Stimulated activated CD8-positive, alpha-beta memory T cell treated with anti-CD3 and anti-CD28 coated beads, Interleukin-7, amount 100 ng/mL, for 1 hour (primary cell): Measurements from ENCODE around the gene KRT35.

ENCODE experiments used
- DNase-seq, 2 donors: peaks; one replicate each; pipeline ENCODE4 v3.0.0-alpha.2; 2020; ENCODE audit warnings: low read depth in 2 of 2

KRT35 gene

GRCh38 chr17:41486809-41487530 lies 6.0 kb upstream of the KRT35 start:
- no peak for DNase-seq

DNA sequence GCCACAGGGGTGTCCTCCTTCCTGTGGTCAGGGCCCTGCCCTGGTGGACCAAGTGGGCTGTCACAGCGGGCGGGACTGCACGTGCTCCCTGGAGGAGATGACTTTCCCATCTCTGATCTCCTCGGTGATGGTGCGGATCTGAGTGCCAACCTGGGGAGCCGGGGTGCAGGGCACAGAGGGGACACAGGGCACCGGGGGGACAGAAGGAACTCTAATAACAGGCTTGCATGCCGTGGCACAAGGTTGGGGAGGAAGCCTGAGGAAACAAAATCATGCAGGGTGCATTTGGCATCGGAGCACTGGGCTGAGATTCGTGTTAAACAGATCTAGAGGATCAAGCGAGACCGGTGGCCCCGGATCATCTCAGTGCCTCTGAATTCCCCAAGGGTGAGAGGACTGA lies 5.4 kb upstream of the KRT35 start:
- no peak for DNase-seq

DNA sequence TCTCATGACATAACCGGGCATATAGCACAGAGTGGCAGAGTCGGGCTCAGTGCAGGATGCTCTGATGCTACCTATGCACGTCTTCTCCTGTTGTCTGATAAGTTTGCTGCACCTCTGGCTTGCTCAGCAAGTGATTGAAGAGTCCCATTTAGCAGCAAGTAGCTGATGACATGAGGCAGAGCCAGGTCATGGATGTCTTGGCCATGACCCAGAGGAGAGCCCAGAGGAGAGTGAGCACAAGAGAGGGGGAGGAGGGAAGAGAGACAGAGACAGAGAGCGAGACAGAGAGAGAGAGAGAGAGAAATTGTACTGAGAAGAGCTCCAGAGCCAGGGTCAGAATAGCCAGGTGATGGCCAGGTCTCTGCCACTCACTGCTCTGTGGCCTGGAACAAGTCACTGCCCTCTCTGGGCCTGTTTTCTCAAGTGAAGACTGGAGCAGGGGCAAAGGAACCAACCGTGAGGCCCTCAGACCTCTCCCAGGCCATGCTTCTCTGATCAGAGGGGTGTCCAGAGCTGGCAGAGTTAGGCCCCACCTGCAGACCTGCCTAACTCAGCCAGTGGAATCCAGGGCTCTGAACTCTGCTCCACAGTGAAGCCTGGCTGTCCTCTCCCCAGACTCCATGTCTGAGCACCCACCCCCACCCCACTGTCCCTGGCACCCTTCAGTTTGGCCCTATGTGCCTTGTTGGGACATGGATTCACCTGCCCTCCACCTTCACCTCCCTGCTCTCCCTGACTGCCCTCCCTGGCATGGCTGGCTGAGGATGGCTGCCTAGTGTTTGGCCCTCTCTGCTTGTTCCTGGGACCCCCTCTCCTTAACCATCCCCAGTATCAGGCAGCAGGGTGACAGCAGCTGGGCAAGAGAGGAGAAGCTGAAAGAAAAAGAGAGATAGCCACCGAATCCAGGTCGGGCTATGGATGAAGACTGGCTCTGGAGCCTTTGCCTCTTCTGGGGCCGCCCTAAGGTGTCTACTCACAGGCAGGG lies 4.3 kb upstream of the KRT35 start:
- DNase-seq = no peak

DNA sequence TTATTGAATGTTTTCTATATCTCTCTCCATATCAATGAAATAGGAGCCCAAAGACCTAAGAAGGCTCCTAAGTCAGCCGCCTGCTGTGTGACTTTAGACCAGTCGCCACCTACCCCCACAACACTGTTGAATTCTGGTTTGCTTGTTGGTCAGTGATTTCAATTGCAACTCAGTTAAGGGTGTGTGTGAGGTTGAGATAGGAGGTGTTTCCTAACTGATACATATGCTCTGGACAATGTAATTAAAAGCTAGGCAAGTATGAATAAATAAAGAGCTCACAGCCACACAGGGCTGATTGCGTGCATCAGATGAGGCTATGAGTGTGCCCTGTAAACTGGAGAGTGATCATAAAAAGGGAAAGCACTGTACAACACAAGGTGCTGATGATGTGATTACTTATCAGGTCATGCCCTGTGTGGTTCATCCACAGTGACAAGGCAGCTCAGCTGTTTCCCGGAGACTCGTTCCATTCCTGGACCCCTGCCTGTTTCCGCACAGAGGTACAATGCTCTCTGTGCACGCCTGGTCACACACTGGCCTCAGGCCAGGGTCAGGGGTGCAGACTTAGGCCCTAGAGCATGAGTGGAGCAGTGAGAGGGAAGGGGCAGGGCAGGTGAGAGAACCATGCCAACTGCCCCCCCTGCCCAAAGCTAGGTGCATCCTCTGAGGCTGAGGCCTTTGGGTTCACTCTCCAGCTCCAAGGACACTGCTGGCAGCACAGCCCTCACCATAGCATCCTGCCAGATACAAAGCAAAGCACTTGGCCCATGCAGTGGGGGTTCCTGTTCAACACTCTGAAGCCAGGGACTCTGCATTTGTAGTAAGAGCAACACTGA lies 3.3 kb upstream of the KRT35 start:
- no peak for DNase-seq

DNA sequence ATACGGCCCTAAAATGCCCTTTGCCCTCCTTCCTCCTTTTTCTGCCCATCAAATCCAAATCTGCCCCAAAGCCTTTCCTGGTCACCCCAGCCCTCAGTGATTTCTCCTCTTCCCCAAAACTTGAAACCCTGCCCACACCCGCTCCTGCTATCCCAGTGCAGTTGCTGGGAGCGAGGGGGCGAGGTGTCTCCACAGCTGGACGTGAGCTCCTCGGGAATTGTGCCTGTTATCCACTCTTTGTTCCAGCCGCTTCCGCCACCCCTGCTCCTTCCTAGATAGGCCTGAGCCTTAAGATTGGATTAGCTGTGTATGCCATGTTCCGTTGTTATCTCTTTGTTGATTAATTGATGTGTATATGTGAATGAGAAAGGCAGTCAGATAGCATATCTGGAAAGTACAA lies 2.6 kb upstream of the KRT35 start:
- DNase-seq = no peak

- DNase-seq = no peak
Measured at GRCh38 chr17:41480581-41480980, 370 bp downstream of the KRT35 start.

- no peak for DNase-seq
Measured at GRCh38 chr17:41480136-41480535, 815 bp downstream of the KRT35 start.

GRCh38 chr17:41478237-41478636 lies 2.7 kb downstream of the KRT35 start:
- no peak for DNase-seq

- no peak for DNase-seq
Measured at GRCh38 chr17:41476866-41477815, 3.8 kb downstream of the KRT35 start.

- no peak for DNase-seq
Measured at GRCh38 chr17:41475421-41475820, 5.5 kb downstream of the KRT35 start.

DNA sequence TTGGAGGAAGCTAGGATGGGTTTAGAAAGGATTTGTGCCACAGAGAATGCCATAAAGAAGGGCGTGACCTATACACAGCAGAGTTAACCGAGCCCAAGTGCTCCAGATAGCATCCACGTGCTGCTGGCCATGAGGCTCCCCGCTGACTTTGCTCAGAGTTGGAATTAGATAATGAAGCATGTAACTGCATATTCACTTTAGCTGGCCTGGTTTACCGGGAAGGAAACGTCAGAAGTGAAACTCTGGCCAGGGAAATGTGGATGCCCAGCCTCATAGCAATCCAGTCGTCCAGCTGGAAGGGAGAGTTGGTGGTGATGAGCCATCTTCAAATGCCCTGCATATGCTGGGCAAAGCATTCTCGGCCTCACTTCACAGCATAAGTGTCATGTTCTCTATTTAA lies 6.1 kb downstream of the KRT35 start:
- DNase-seq = no peak

DNA sequence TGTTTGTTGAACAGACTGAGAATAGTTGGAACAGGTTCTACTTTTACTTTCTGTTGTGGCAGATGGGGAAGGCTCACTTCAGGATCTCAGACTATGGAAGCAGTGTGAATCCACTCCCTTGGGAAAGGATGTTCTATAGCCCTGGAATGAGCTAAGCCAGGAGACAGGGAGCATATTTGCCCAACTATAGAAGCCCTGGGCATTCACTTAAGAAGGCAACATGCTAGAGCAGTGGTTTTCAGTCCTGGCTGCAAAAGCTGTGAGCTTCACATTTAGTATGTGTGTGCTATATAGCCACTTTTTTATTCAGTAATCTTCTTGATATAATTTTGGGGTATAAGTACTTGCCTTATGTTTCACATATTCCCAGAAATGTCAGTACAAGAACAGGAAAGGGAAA lies 12.6 kb downstream of the KRT35 start:
- DNase-seq = no peak

GRCh38 chr17:41467561-41467960 lies 13.4 kb downstream of the KRT35 start:
- DNase-seq = no peak

DNA sequence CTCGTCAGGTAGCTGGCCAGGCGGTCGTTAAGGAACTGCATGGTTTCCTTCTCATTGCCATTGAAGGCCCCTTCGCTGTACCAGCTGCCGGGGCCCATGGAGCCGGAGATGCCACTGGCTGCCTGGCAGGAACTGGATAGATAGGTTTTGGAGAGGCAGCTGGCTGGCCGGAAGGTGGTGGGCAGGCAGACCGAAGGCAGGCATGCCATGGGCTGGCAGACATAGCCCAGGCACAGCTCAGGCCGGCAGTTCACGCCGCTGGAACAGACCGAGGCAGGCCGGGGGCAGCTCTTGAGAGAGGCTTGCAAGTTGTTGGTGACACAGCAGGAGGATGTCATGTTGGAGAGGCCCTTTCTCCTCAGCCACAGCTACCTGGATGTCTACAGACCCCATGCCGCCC lies 14.0 kb downstream of the KRT35 start, which contains the start of gene KRT32:
Gene KRT32, minus strand, starts transcription at position 399 of the 400 bp plus-strand sequence. Its CDS starts 61 bp downstream, at position 338.
- DNase-seq = no peak

GRCh38 chr17:41464682-41465081 lies 16.3 kb downstream of the KRT35 start:
- DNase-seq = no peak

GRCh38 chr17:41464173-41464572 lies 16.8 kb downstream of the KRT35 start:
- DNase-seq = no peak

- no peak for DNase-seq
Measured at GRCh38 chr17:41463746-41464145, 17.2 kb downstream of the KRT35 start.

- DNase-seq = no peak
Measured at GRCh38 chr17:41462705-41463104, 18.2 kb downstream of the KRT35 start.

GRCh38 chr17:41457676-41458075 lies 23.3 kb downstream of the KRT35 start:
- no peak for DNase-seq

GRCh38 chr17:41456204-41456603 lies 24.7 kb downstream of the KRT35 start:
- no peak for DNase-seq

GRCh38 chr17:41455236-41455635 lies 25.7 kb downstream of the KRT35 start:
- no peak for DNase-seq
